ENCODE results near the gene SSTR1. TPM values are rescaled to one million over a fixed set of nuclear protein-coding genes. Genes with fewer than 3 reads are reported as not detected.
A peak's percentile ranks its signal among the peaks of the same experiment; 100 is the strongest.

Gene SSTR1
- total RNA-seq, 1 donor from 2014 or later: 0.69 TPM

DNA sequence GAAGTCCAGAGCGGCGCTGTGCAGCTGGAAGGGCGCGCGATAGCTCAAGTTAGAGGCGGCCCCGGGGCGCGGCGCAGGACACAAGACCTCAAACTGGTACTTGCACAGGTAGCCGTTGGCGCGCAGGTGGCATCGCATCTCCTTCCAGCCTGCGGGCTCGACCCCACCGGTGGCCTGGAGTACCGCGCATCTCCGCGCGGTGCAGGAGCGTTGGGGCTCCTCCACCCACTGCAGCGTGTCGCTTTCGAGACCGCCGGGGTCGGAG lies 47.6 kb downstream of the SSTR1 start:
- TF ChIP-seq CTCF (IDR thresholded peaks at IDR 0.05; ENCODE audit: borderline replicate concordance): no peak
- intact Hi-C loops (cut with micrococcal nuclease): no loop called here
- peak; percentile 28 for DNase-seq
- Histone ChIP-seq H3K27ac (replicated peaks) (peak overlapping the region; percentile 96), H3K27me3 (ENCODE audit: low read depth) (peaks cover 33% of the 10 kb centered on the region), H3K4me1 (peaks cover 26% of the 10 kb centered on the region), H3K36me3 (no peaks in the 10 kb centered on the region), H3K4me3 (peak overlapping the region; percentile 76), H3K9me3 (replicated peaks) (peaks cover under 1% of the 10 kb centered on the region)

DNA sequence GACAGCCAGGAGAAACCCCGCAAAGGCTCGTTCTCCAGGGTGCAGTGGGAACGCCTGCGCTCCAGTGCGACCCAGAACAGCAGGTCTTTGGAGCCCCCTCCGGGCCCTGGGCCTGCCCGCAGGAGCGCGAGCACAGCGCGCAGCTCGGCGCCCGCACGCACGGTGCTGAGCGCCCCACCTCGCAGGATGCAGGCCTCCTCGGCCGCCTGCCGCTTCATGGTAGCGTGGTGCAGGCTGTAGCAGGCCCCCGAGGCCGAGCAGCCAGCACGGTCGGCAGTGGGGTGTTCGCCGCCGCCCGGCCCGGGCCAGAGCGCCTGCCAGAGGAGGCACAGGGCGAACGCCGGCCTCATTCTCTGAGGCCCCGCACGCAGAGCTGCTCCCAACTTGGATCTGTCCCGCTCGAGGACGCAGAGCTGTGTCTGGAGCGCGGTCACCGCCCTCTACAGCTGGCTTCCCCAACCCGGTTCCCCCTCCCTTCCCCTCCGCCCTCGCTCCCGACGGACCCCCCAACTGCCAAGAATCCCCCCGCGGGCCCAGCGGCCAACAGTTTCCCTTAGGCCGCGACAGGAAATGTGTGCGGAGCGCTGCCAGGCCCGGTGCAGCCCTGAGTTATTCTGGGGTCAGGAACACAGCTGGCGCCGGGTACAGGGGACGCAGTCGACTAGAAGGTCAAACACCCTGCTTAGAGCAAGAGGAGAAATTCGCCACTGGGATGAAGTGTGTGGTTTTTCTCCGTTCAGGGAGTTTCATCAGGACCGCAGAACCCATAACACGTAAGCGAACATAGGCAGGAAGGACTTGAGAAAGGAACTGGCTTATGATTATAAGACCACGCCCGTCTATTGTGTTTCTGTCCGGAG lies 48.2 kb downstream of the SSTR1 start, which contains the start of gene CLEC14A:
Gene CLEC14A, minus strand, starts transcription at position 421 of the 860 bp plus-strand sequence. Its CDS starts 71 bp downstream, at position 350.
- peaks cover 6% of the 10 kb centered on the region for H3K9me3 ChIP-seq (replicated peaks)
- H3K36me3 ChIP-seq: no peaks in the 10 kb centered on the region
- H3K4me3 ChIP-seq: peak within 1 kb of the TSS; percentile 76
- no peak for TF ChIP-seq CTCF (IDR thresholded peaks at IDR 0.05; ENCODE audit: borderline replicate concordance)
- H3K27ac ChIP-seq (replicated peaks): peak within 1 kb of the TSS; percentile 96
- peak; percentile 84 for DNase-seq
- peaks cover 25% of the 10 kb centered on the region for H3K4me1 ChIP-seq
- H3K27me3 ChIP-seq (ENCODE audit: low read depth): peaks cover 33% of the 10 kb centered on the region
- intact Hi-C loops (cut with micrococcal nuclease): no loop called here

DNA sequence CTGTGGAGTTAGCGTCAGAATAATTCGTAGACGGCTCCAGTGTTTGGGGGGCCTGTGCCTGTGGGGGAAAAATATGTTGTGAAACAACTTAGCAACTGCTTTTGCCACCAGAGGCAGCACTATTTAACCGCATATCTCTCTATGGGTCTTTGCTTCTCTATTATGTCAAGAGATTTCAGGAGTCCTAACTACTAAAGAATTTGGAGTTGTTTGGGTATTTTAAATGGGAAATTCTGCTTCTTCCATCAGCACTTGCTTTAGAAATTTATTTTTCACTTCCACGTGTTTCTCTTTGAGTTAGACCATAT lies 48.8 kb downstream of the SSTR1 start:
- peaks cover 12% of the 10 kb centered on the region for H3K9me3 ChIP-seq (replicated peaks)
- H3K27ac ChIP-seq (replicated peaks): peak overlapping the region; percentile 96
- H3K27me3 ChIP-seq (ENCODE audit: low read depth): peaks cover 33% of the 10 kb centered on the region
- no peak for DNase-seq
- no peaks in the 10 kb centered on the region for H3K36me3 ChIP-seq
- TF ChIP-seq CTCF (IDR thresholded peaks at IDR 0.05; ENCODE audit: borderline replicate concordance): peak; percentile 53
- H3K4me3 ChIP-seq: peak overlapping the region; percentile 76
- H3K4me1 ChIP-seq: peaks cover 25% of the 10 kb centered on the region
- intact Hi-C loops (cut with micrococcal nuclease): no loop called here

DNA sequence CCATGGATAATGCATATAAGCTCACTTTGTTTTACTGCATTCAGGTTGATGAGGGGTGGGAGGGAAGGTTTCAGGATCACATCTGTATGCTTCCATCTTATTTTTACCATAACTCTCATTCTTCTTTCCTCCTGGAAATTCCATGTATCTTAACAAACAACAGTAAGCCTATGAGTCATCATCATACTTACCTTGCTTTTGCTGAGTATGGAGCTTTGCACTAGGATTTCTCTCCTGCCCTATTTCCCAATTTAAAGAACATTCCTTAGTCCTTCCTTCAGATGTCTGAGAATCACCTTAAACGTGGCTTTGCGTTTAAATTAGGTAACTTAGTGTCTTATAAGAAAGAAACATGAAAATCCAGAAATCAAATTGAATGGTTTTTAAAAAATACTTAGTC lies 49.8 kb downstream of the SSTR1 start:
- peaks cover 33% of the 10 kb centered on the region for H3K27me3 ChIP-seq (ENCODE audit: low read depth)
- intact Hi-C loops (cut with micrococcal nuclease): no loop called here
- DNase-seq: no peak
- no peak overlapping the region for H3K4me3 ChIP-seq
- peaks cover 22% of the 10 kb centered on the region for H3K9me3 ChIP-seq (replicated peaks)
- H3K4me1 ChIP-seq: peaks cover 25% of the 10 kb centered on the region
- H3K36me3 ChIP-seq: no peaks in the 10 kb centered on the region
- H3K27ac ChIP-seq (replicated peaks): peak overlapping the region; percentile 96
- TF ChIP-seq CTCF (IDR thresholded peaks at IDR 0.05; ENCODE audit: borderline replicate concordance): no peak

DNA sequence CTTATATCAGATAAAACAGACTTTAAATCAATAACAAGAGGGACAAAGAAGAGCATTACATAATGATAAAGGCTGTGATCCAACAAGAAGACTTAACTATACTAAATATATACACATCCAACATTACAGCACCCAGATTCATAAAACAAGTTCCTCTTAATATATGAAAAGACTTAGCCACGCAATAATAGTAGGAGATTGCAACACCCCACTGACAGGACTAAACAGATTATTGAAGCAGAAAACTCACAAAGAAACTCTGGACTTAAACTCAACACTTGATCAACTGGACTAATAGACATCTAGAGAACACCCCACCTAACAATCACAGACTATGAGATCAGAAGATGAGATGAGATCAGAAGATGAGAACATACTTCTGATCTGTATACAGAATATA lies 53.9 kb downstream of the SSTR1 start:
- Histone ChIP-seq H3K9me3 (replicated peaks) (peaks cover 60% of the 10 kb centered on the region), H3K4me3 (no peak overlapping the region), H3K27me3 (ENCODE audit: low read depth) (peaks cover 2% of the 10 kb centered on the region), H3K4me1 (peaks cover 8% of the 10 kb centered on the region), H3K36me3 (no peaks in the 10 kb centered on the region), H3K27ac (replicated peaks) (no peak overlapping the region)
- TF ChIP-seq CTCF (IDR thresholded peaks at IDR 0.05; ENCODE audit: borderline replicate concordance): no peak
- intact Hi-C loops (cut with micrococcal nuclease): no loop called here
- no peak for DNase-seq

Other genes with a start within 250 kb of the SSTR1 start
- 34.3 TPM for gene CLEC14A, start 48.2 kb downstream of the SSTR1 start, total RNA-seq